OCI-M1 (cell line): ENCODE measurements around the gene PACRG.

ENCODE experiments used
- DNase-seq: peaks from one replicate; lab custom pipeline; 2025; lab: John Stamatoyannopoulos, UW

PACRG gene

DNA sequence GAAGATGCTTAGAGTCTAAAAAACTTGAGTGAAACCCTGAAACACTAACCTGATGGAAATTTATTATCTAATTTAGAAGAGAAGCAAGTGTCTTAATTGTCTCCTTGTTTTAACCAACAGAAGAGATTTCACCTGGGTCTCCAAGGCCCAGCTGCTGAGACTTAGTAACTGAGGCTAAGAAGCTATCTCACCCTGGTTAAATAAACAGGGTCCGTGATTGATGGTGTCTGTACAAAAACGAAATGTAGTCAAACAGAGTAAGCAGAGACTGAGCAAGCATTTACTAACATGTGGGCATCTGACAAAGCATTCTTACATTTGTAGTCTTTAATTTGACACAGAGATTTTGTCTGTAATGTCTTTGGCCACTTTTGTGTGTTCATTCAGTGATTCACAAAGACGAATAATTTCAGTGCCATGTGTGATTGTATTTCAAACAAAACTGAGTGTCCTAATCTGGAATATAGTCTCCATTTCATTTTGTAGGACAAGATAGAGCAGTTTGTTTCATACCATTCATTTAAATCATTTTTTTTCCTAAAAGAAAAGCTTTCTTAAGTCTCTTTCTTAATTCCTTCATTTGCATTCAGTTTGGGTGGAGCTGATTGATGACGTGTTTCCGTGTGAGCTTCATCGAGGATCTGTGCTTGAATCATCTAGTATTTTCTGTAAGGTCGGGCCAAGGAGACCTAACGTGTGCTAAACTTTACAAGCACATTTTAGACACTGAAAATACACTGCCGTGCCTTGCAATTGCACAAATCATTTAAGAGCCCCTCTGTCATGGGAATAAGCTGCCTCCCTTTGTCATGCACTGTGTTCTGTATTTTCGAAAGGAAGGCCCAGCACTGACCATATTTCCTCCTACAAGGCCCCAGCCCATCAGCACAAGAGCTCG is 516.2 kb downstream of the PACRG start:
- no peak for DNase-seq

DNA sequence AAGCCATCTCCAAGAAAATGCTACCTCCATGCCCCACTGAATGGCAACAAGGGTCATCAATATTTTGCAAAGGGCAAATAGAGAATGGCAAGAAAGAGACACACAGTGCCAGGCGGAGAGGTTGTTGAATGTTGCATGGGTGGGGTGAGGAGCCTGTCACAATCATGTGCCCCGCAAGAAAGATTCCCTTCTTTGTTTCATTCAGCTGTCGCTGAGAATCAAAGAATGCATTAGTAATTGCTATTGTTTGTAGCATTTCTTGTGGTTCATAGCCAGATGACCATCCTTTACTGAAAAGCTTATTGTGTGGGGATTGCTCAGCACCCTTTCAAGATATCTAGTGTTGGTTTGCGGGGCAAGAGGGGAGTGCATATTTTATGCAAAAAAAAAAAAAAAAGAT is 520.3 kb downstream of the PACRG start:
- DNase-seq: no peak

DNA sequence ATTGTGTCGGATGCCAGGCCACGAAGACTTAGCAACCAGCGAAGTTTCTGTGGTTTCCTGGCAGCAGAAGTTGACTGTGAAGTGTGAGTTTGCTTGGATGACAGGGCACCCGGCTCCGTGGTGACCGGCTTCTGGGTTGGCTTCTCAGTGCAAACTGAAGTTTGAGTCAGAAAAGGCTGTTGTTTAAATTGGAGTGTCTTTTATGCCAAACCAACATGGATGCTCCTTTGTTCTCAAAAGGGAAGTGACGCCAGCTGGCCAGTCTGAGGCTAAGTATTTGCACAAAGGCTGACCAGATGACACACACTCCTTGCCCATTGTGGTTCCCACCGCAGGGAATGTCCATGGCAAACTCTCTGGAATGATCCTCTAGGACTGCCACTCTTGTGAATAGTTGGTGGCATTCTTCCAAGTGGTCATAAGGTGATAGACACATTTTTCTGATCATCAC is 521.9 kb downstream of the PACRG start:
- DNase-seq: no peak

DNA sequence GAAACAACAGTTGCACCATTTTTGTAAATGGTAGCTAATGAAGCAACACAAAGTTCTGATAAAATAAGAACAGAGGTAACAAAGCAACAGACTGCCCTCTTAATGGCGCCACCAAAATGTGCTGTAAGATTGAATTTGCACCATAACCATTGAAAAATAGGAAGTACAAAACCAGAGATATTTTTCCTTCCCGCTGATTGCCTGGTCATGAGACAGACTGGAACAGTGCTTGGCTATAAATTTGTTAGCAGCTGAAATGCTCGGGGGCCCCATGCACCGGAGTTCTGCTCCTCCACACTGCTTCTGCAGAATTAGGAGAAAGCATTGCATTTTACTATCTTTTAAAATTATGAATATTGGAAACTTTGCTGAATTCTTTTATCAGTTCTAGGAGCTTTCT is 522.3 kb downstream of the PACRG start:
- DNase-seq: peak; percentile 40

DNA sequence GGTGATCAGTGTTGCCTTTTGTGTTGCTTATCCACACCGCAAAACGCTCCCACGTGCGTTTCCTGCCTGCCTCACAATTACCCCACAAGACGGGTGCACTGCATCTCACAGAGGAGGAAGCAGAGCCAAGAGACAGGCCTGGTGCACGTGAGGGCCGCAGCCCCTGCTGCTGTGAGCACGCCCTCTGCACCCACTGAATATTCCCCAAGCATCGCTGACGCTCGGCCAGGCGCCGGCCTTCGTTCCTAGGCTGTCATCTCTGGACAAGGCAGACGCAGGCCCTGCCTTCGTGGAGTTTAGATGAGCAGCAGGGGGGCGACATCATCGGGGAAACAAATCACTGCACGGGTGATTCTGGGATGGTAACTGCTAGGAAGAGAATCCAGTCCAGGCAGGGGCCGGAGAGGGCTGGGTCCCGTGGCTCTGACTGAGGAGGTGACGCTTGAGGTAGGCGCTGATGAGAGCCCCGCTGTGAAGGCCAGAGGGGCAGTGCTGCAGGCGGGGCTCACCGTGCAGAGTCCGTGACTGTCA is 524.4 kb downstream of the PACRG start:
- DNase-seq: no peak

DNA sequence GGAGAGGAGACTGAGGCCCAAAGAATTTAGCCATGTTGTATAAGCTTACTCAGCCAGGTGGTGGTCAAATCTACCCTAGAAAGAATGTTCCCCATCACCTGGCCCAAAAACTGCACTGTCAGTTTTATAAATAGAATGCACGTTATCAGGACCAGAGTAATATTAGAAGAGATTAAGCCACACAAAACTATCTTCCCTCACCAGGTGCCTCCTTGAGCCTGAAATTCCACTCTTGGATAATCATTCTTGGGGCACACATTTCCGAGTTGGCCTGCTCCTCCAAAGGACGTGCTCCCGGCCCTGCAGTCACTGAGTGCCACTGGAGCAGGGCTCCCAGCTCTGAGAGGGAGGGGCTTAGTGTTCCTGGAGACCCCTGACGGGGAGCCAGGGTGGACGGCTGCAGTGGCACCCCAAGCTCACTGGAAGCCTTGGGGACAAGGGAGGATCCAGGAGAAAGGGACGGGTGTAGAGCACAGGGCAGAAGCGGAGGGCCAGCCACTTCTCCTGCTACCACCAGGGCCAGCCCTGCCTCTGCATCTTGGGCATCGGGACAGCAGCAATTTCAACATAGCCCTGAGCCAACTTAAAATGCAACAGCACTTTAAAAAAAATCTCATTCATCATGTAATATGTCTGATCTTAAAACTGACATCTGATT is 525.9 kb downstream of the PACRG start:
- DNase-seq: no peak

DNA sequence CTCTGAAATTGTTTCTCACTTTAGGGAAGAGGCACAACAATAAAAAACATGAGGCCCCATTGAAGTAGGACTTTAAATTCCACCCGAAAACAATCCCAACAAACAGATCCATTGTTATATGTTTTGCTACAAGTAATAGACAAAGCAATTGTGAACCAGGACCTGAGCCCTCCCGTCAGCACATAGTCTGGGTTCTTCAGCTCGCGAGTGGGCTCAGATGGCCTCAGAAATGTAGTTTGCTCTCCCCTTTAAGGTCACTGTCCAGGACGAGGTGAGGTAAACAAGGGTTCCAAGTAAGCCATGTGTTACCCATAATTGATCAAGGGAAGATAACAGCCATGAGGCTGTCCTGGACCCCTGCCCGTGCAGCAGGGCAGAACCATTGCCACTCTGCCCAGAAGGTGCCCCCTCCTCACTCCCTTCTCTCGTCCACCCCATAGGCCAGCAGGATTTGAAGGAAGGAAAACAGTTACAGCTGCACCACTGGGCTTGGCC is 526.6 kb downstream of the PACRG start:
- no peak for DNase-seq

DNA sequence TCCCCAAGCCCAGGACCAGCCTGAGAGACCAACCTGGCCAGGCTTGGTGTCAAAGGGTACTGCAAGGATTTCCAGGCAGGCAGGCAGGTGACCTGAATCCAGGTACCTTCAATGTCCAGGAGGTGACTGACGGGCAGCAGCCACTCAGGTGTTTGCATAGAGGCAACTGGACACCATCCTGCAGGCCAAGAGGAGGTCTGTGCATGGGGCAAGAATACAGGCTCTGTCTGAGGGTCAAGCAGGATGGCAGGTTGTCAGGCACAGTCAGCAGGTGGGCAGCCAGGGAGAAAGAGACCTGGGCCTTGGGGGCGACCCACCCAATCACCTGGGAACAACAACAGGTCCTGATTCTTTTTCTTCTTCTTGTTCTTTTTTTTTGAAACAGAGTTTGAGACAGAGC is 527.5 kb downstream of the PACRG start:
- DNase-seq: no peak

DNA sequence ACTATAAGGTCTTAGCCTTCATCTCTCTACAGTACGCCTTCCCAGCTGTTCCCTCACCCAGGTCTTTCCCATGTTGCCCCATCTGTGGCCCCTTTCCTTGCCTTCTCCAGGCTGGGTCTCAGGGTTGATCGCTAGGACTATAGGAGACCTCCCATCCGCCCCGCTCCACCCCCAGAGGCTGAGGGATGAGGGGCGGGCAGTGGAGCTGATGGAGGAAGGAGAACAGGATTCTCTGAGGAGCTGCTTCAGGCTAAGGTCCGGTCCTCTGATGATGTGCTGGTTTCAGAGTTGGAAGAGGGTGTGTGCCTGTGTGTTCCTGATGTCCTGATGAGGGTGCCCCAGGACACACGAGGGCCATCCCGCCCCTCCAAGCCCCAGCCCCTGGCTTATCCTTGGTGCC is 531.9 kb downstream of the PACRG start:
- no peak for DNase-seq

DNA sequence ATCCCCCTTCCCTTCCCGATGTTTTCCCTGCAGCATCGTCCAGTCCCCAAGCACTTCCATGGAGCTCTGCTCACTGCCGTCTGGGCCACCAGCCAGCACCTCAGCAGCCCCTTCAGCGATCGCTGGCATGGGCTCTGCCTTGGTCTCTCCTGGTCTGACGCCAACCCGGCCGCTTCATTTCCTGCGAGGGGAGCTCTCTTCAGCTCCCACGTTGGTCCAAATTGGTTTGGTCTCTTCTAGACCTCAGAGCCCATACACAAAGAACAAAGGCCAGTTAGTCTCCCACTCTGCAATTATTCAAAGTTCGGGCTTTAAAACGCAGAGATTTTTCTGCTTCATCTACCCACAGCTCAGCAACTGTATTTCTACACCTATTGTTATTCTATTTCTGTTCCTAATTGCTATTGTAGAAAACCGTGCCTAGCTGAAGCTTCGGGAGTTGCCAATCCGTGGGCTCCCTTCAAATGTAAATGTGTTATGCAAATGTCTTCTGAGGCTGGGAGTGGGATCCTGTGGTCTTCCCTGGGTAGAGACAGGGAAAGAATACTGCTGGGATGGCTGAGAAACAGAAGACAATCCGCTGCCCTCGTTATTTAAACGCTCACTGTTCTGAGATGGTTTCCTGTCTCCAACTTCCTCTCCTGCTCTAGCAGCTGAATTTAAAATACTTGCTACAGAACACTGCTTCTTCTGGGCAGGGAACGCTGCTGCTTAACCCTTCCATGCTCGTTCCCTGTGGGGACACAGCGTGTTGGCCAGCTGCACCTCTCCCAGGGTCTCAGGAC is 532.5 kb downstream of the PACRG start:
- DNase-seq: no peak

DNA sequence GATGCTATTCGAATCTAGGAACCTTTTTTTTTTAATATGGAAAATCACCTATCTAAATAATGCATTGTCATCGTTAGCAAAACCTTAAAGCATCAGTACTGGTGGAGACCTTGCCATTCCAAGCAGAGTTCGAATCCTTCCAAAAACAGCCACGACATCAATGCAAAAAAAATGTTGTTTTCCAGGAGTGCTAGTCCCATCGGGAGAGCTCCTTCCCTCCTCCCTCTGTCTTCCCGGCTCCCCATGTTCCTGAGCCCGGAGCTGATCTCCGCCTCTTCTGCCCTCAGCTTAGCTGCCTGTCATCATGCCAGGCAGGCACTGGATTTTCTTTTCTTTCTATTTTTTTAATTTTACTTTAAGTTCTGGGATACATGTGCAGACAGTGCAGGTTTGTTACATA is 533.1 kb downstream of the PACRG start:
- no peak for DNase-seq

DNA sequence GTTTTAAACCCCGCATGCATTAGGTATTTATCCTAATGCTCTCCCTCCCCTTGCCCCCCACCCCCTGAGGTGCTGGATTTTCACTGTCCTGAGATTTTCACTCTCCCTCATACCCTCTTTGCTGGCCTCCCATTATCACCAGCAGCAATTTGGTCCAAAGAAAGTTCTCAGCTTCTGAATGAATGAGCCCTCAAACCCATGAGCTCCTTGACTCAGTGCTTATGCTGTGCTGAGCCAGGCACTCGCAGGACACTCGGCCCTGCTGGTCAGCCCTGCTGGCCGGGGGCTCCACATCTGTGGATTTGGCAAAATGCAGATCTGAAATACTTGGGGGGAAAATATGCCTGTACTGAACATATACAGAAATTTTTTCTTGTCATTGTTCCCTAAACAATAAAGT is 533.6 kb downstream of the PACRG start:
- DNase-seq: no peak

DNA sequence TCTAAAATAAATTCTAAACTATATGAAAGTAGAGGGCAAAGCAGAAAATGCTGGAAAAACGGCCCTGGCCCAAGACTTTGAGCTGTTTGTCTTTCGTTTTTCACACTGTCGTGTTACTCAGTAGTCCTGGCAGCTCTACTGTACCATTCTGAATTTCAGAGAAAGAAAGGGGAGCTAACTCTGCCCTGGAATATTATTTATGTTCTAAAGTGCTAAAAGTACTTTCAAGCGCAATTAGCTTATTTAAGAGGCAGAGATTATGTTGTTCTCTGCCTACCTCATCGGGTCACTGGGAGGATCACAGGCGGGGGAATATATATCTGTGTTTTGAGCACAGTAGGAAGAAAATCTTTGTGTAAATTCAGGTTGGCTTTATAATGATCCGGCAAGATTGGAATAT is 534.3 kb downstream of the PACRG start:
- DNase-seq: no peak

DNA sequence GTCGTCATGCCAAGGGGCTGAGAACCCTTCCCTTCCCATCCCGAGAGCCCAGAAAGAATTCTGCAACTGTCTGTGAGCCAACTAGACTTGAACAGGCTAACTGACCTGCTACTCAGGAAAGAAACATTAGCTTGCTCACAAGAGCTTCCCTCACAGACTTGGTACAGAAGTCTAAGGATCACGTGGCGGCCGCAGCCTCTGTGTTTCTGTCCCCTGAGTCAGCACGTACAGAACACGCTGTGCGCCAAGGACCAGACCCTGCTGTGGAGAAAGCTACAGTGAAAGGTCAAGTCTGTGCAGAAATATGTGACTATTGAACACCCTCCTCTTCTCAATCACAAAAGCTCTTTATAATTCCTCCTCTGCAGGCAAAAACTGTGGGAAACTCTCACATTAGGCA is 535.4 kb downstream of the PACRG start:
- no peak for DNase-seq

DNA sequence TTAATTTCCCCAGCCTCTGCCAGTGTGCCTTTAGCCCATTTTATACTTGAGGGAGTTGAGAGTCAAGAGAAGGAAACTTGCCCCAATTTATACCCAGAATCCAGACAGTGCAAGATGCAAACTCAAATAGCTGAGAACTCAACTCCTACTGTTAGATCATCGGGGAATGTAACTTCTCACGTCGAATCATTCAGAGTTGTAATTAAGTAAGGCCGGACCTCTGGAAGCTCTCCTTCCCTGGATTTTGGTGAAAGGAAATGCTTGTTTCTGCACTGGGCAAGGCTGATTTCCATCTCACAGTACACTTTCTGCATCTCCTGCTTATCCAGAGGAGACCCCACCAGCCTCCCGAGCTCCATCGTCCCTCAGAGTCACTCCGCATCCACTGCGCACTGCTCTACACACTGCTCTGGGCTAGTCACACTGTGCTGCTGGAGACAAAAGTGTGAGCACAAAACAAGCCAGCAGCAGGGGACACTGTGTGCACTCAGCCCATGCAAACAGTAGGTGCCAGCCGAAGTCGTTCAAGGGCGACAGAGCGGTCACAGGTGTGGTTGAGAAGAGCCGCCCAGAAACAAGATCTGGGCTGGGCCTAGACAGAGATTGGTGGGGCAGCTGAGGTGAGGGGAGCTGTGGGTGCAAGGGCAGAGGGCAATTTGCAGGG is 536.4 kb downstream of the PACRG start:
- DNase-seq: no peak

DNA sequence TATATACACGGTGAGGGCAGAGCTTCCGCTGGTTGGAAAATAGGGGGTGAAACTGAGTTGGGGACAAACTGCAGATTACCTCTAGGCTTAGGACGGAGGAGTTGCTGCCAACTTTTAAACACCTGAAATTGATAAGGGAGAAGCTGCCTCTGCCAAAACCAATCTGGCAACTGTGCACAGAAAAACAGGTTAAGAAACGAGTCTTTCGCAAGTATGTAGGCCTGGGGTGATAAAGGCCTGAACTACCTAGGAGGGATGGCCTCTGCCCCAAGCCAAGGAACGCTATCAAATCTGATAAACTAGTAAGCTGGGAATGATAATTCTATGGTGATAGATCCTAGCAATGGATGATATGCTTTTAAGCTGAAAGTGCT is 536.9 kb downstream of the PACRG start:
- no peak for DNase-seq

DNA sequence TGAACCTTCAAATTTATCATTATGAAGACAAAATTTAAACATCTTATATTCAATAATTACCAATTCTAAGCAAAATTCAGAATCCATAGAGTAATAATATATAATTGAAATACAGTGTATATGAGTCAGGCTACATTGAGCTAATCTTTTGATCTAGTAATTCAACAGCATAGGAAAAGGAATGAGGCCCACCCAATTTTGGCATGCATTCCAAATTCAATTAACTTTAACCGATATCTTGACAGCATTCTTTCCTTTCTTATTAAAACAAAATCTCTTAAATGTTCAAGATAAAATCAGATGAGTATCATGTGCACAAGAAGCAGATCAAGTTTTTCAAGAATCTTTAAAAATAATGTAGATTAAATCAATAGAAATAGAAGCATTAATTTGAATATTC is 553.9 kb downstream of the PACRG start:
- no peak for DNase-seq

DNA sequence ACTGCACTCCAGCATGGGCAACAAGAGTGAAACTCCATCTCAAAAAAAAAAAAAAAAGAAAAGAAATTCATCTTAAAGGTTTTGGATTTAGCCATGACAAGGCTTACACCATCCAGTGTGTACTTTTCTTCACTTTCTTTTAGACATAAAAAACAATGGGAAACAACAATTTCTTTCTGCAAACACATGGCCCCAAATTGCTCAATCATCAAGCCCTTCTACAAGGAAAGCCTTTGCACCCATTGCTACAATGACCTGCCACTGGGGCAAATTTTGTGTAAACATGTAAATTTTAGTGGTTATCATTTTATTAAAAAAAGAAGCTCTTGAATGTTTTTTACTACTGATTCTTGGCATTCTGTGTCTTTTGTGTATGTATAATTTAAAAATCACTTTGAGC is 554.9 kb downstream of the PACRG start:
- DNase-seq: no peak

DNA sequence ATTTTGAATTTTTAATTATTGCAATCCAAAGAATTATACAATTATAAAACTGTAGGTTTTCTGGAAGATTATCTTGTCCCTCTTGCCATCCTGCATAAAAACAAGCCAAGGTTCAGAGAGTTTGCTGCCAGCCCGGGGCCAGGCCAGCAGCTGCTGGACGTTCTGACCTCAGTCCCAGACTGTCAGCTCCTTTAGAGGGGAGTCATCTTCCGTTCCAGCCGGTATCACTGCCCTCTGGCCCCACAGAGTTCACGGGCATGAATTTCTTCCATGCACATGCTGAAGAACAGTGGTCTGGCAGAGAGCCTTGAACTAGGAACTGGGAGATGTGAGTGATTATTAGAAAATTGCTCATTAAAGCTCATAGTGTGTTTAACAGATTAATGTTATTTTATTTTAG is 556.4 kb downstream of the PACRG start:
- DNase-seq: no peak

DNA sequence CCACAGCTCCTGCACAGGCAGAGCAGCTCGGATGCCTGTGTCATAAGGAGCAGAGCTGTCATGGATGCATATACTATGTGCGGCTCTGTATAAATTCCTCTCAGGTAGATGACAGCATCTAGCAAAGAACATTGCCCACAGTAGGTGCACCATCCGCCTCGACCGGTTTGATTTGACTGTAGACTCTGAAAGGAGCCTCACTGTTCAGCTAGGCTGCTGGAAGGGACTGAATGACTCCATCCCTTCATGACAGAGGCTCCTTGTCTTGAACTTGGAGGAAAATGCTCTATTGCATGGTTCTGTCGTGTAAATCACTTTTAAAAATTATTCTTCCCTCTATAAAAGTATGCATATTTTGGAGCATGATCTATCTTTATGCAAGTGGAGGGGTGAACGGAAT is 557.9 kb downstream of the PACRG start:
- DNase-seq: no peak

DNA sequence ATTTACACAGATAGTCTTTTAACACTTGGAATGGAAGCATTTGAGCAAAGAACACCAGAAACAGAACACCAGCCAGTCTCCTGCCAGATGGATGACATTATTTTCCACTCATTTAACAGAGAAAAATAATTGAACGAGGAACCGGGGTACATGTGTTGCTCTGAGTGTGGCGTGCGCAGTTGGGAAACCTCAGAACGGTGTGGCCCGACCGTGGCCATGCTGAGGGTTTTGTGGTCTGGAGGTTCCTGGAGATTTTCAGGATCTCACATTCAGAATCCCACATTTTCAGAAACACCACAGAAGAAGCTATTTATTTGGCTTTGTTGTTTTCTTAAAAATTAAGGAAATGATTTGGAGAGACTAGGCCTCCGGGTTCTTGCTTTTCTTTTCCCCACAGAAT is 559.9 kb downstream of the PACRG start:
- DNase-seq: no peak

DNA sequence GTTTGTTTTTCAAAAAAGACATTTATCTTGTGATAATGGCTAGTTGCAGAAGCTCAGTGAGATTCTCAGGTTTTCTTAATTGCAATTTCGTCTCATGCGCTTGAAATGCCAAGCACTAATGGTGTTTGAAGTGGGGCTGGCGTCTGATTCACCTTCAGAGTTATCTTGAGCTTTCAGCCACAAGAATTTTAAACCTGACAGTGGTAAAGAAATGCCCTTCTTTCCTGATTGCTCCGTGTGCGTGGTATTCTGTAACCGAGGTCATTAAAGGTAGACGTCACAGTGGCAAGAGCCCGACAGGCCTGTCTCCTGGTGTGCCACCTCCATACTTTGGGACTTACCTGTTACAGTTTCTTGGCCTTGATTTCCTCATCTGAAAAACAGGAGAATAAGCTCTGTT is 560.3 kb downstream of the PACRG start:
- DNase-seq: no peak
